DOHH2 (cell line): ENCODE data around the gene ADAM10.

Experiments used
- EZH2phosphoT487 ChIP-seq: fragments of 200-600 bp; sonication (generic); IDR thresholded peaks from 2 replicates; pipeline ENCODE4 v1.6.1; 2017; ENCODE audit warnings: borderline replicate concordance, mild to moderate bottlenecking, antibody characterized with exemption, low read length, moderate library complexity, mixed read lengths
- TF ChIP-seq, protein P1 (sequence below): fragments of 200-600 bp; sonication (generic); IDR thresholded peaks from one replicate; pipeline ENCODE4 v1.5.1; 2014; ENCODE audit warnings: antibody characterized with exemption, mild to moderate bottlenecking, low read depth, low read length; ENCODE audit not compliant: poor library complexity, severe bottlenecking

DNA sequence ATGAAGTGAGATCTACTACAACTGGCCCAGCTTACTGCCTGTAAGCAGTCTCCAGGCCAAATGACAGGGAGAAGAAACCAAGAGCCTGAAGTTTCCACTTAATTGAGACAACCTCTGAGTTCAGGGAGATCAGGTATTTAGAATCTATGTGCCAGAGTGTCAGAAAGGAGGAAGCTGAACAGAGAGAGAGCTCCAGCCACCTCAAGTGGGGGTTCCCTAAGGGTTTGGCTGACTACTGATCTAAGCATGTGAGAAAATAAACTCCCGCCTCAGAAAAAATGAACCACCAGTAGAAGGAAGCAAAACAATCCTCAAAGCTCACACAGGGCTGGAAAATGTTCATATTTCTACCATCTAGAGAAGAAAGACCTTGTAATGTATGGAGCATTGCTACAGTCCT lies 25.0 kb downstream of the ADAM10 start:
- TF ChIP-seq, protein P1, sequence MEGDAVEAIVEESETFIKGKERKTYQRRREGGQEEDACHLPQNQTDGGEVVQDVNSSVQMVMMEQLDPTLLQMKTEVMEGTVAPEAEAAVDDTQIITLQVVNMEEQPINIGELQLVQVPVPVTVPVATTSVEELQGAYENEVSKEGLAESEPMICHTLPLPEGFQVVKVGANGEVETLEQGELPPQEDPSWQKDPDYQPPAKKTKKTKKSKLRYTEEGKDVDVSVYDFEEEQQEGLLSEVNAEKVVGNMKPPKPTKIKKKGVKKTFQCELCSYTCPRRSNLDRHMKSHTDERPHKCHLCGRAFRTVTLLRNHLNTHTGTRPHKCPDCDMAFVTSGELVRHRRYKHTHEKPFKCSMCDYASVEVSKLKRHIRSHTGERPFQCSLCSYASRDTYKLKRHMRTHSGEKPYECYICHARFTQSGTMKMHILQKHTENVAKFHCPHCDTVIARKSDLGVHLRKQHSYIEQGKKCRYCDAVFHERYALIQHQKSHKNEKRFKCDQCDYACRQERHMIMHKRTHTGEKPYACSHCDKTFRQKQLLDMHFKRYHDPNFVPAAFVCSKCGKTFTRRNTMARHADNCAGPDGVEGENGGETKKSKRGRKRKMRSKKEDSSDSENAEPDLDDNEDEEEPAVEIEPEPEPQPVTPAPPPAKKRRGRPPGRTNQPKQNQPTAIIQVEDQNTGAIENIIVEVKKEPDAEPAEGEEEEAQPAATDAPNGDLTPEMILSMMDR: no peak
- no peak for TF ChIP-seq EZH2phosphoT487
